ENCODE results near the gene ZSCAN21.

DNA sequence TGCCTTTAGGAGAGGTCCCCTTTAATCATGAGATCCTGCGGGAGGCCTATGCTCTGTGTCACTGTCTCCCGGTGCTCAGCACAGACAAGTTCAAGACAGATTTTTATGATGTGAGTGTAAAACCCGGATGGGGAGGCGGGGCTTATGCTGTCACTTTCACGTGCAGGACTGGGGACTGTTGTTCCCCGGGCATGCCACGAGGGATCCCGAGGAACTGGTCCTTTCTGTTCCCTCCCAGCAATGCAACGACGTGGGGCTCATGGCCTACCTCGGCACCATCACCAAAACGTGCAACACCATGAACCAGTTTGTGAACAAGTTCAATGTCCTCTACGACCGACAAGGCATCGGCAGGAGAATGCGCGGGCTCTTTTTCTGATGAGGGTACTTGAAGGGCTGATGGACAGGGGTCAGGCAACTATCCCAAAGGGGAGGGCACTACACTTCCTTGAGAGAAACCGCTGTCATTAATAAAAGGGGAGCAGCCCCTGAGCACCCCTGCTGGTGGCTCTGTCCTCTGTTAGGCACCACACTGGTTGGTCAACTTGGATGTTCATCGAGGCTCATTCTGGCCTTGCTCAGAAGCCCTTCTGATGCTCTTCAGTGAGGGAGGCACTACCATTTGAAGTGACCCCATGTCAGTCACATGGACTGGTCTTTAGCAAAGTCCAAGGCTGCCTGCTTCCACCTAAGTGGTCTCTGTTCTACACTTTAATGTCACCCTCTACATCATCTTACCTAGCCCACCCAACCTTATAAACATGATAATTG lies 42.0 kb downstream of the ZSCAN21 start:
- TF ChIP-seq FOS (IDR thresholded peaks at IDR 0.05; ENCODE audit: borderline replicate concordance, insufficient read depth, low read length) (no peak), CTCF (IDR thresholded peaks at IDR 0.05; ENCODE audit: extremely low read depth in 1 of 2, insufficient read depth in 1 of 2, low read depth in 1 of 2, low read length in 2 of 2) (peak in 1 of 2 donors; percentile 2), POLR2AphosphoS5 (IDR thresholded peaks at IDR 0.05; ENCODE audit: insufficient read depth, low read depth, low read length) (no peak), MAX (IDR thresholded peaks at IDR 0.05; ENCODE audit: insufficient read depth, insufficient read length) (no peak), MYC (IDR thresholded peaks at IDR 0.05; ENCODE audit: low read depth, low read length) (no peak)
